Cardiac muscle cell (in vitro differentiated cells and primary cell): Measurements from ENCODE around the gene AP3B1. TPM values are rescaled to one million over a fixed set of nuclear protein-coding genes. Genes with fewer than 3 reads are reported as not detected.

Source experiments
- DNase-seq, 2 donors: peaks; one replicate each; pipeline versions ENCODE4 v3.0.0 to v3.0.0-alpha.2; 2010 to 2017; ENCODE audit warnings: low read depth in 1 of 2, low spot score in 1 of 2
- H3K27ac ChIP-seq: fragments of 200-600 bp; sonication (generic); 2 replicates; pipeline ENCODE4 v1.5.1; 2016
- H3K27me3 ChIP-seq: fragments of 200-600 bp; sonication (generic); 2 replicates; pipeline ENCODE4 v1.6.0; 2016; ENCODE audit warnings: control low read depth
- H3K36me3 ChIP-seq: fragments of 200-600 bp; sonication (generic); 2 replicates; pipeline ENCODE4 v1.5.1; 2016; ENCODE audit warnings: control low read depth
- H3K4me1 ChIP-seq: fragments of 200-600 bp; sonication (generic); 2 replicates; pipeline ENCODE4 v1.8.1; 2017; ENCODE audit warnings: low read depth, mild to moderate bottlenecking, mixed run types
- H3K4me3 ChIP-seq: fragments of 200-600 bp; sonication (generic); 2 replicates; pipeline ENCODE4 v1.5.1; 2016; ENCODE audit warnings: mild to moderate bottlenecking
- H3K9me3 ChIP-seq: fragments of 200-600 bp; sonication (generic); 2 replicates; pipeline ENCODE4 v1.5.1; 2017; ENCODE audit warnings: low read depth, mild to moderate bottlenecking, control low read depth
- CTCF ChIP-seq: IDR thresholded peaks from 2 replicates; pipeline ENCODE4 v1.5.1; 2012; ENCODE audit warnings: low read depth, mild to moderate bottlenecking, low read length
- polyA plus RNA-seq: library from polyadenylated mRNA; unstranded; fragments of >200 nt; fragmentation: Nextera tagmentation; extraction: Ambion mirVana; gene quantifications from 2 replicates; pipeline ENCODE4 v1.2.1, GENCODE V29; 2016
- total RNA-seq: library from RNA; depleted of rRNA; stranded (reverse); fragments of >200 nt; gene quantifications from 2 replicates; pipeline ENCODE4 v1.2.3, GENCODE V29; 2016

The AP3B1 gene
- total and polyA plus RNA-seq, 2 experiments from 2014 or later: 32.2 to 35.3 TPM

DNA sequence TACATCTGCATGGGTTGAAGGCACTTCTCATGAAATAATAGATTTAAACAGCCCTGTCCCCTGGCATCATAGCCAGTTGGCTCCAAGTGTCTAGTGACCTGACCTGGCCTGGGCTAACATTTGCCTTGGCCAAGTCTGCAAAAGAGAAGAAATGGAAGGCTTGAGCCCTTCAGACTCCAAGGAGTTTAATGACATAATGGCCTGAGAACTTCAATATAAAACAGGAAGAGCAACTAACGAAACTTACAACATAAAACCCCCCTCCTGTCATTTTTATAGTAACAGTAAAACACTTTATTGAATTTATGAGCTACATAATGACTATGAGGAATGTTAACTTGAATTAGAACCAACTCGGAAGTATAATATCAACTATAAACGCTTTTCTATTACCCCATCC is 299.6 kb downstream of the AP3B1 start:
- no peak overlapping the region for H3K4me3 ChIP-seq
- H3K36me3 ChIP-seq: no peaks in the 10 kb centered on the region
- TF ChIP-seq CTCF: no peak
- H3K27ac ChIP-seq: no peak overlapping the region
- no peaks in the 10 kb centered on the region for H3K27me3 ChIP-seq
- no peak for DNase-seq
- H3K4me1 ChIP-seq: no peaks in the 10 kb centered on the region
- no peaks in the 10 kb centered on the region for H3K9me3 ChIP-seq

GRCh38 chr5:77993855-77994318 is 300.6 kb downstream of the AP3B1 start:
- H3K36me3 ChIP-seq: no peaks in the 10 kb centered on the region
- no peaks in the 10 kb centered on the region for H3K27me3 ChIP-seq
- no peak overlapping the region for H3K4me3 ChIP-seq
- TF ChIP-seq CTCF: no peak
- no peaks in the 10 kb centered on the region for H3K9me3 ChIP-seq
- no peaks in the 10 kb centered on the region for H3K4me1 ChIP-seq
- no peak for DNase-seq
- no peak overlapping the region for H3K27ac ChIP-seq

- no peak for DNase-seq
- no peak for TF ChIP-seq CTCF
- Histone ChIP-seq H3K9me3 (no peaks in the 10 kb centered on the region), H3K27ac (no peak overlapping the region), H3K36me3 (no peaks in the 10 kb centered on the region), H3K4me3 (no peak overlapping the region), H3K27me3 (no peaks in the 10 kb centered on the region), H3K4me1 (no peaks in the 10 kb centered on the region)
Observed at GRCh38 chr5:77993141-77993854, 301.2 kb downstream of the AP3B1 start.

GRCh38 chr5:77991084-77991483 is 303.4 kb downstream of the AP3B1 start:
- H3K4me3 ChIP-seq: no peak overlapping the region
- H3K27ac ChIP-seq: no peak overlapping the region
- no peaks in the 10 kb centered on the region for H3K9me3 ChIP-seq
- no peak for DNase-seq
- TF ChIP-seq CTCF: no peak
- no peaks in the 10 kb centered on the region for H3K27me3 ChIP-seq
- no peaks in the 10 kb centered on the region for H3K36me3 ChIP-seq
- no peaks in the 10 kb centered on the region for H3K4me1 ChIP-seq

DNA sequence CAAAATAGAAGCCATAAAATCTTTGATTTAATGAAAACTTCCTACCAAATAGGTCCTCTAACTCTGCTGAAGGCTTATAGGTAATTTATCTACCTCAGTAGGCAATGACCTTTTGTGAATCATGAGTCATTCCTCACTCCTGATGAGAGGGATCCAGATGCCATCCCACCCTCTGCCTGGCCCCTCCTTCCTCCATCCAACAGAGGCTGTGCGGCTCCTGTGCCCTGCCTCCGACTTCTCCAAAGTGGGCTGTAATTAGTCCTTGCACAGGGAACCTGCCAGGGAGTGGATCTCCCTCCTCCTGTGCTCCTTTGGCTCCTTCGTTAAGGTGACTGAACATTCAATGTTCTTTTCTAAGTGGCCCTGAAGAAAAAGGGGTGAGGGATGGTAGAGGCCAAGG is 304.5 kb downstream of the AP3B1 start:
- Histone ChIP-seq H3K4me3 (no peak overlapping the region), H3K9me3 (no peaks in the 10 kb centered on the region), H3K27ac (no peak overlapping the region), H3K4me1 (no peaks in the 10 kb centered on the region), H3K36me3 (no peaks in the 10 kb centered on the region), H3K27me3 (no peaks in the 10 kb centered on the region)
- TF ChIP-seq CTCF: no peak
- no peak for DNase-seq

DNA sequence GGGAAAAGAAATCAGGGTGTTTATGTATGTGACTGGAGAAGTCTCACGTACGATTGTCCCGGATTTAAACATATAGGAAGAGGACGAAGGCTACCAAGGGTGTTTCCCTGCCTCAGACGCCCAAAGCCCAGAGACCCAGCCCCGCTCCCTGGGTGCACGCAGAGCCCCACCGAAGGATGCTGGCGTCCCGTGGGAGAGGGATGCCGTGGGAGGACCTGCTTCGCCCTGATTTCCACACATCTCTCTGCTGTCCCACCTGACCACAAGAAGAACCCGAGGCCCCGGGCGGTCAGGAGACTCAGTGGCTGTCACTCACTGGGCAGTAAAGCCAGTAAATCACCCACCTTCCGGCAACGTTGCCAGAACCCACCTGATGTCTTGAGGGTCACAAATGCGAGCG is 306.5 kb downstream of the AP3B1 start:
- H3K27me3 ChIP-seq: no peaks in the 10 kb centered on the region
- no peak overlapping the region for H3K27ac ChIP-seq
- no peak overlapping the region for H3K4me3 ChIP-seq
- H3K36me3 ChIP-seq: no peaks in the 10 kb centered on the region
- no peaks in the 10 kb centered on the region for H3K4me1 ChIP-seq
- H3K9me3 ChIP-seq: no peaks in the 10 kb centered on the region
- DNase-seq: no peak
- no peak for TF ChIP-seq CTCF
